NCI-H2227 (cell line): ENCODE data around the gene VSIG10.
"Not testable (repeated sequence)": the region's sequence is repeated elsewhere in the genome, so short reads cannot be mapped to it uniquely, and the experiment has no call there.

Experiments
- DNase-seq: peaks from one replicate; lab custom pipeline; 2025; ENCODE audit not compliant: unreplicated experiment; lab: John Stamatoyannopoulos, UW

VSIG10 gene

GRCh38 chr12:118103601-118104382, at the start of gene VSIG10:
Gene VSIG10 (minus strand): TSS chr12:118104011. CDS start chr12:118103671, 340 bp downstream.
- DNase-seq: peak; percentile 78

GRCh38 chr12:118151755-118152154, 47.9 kb upstream of the VSIG10 start:
- DNase-seq: no peak

- DNase-seq: no peak
Observed at GRCh38 chr12:118150625-118151024, 46.8 kb upstream of the VSIG10 start.

GRCh38 chr12:118148287-118148686, 44.5 kb upstream of the VSIG10 start:
- DNase-seq: no peak

GRCh38 chr12:118145798-118146156, 42.0 kb upstream of the VSIG10 start:
- no peak for DNase-seq

- no peak for DNase-seq
Observed at GRCh38 chr12:118145113-118145797, 41.4 kb upstream of the VSIG10 start.

GRCh38 chr12:118144499-118144898, 40.7 kb upstream of the VSIG10 start:
- DNase-seq: no peak

- DNase-seq: no peak
Observed at GRCh38 chr12:118140825-118141224, 37.0 kb upstream of the VSIG10 start.

- DNase-seq: no peak
Observed at GRCh38 chr12:118137148-118137678, 33.4 kb upstream of the VSIG10 start.

GRCh38 chr12:118136559-118137003, 32.8 kb upstream of the VSIG10 start:
- DNase-seq: peak; percentile 41

- peak; percentile 93 for DNase-seq
Observed at GRCh38 chr12:118135788-118136558, 32.2 kb upstream of the VSIG10 start, which contains the start of gene PEBP1. Gene PEBP1 (plus strand): TSS chr12:118136124. CDS start chr12:118136210, 86 bp downstream.

- not testable (repeated sequence) for DNase-seq
Observed at GRCh38 chr12:118129436-118129835, 25.6 kb upstream of the VSIG10 start.

GRCh38 chr12:118127867-118128266, 24.1 kb upstream of the VSIG10 start:
- DNase-seq: no peak

- no peak for DNase-seq
Observed at GRCh38 chr12:118126119-118126757, 22.4 kb upstream of the VSIG10 start.

- DNase-seq: no peak
Observed at GRCh38 chr12:118125743-118126118, 21.9 kb upstream of the VSIG10 start.

- DNase-seq: no peak
Observed at GRCh38 chr12:118124333-118124874, 20.6 kb upstream of the VSIG10 start.

- DNase-seq: no peak
Observed at GRCh38 chr12:118122264-118122663, 18.5 kb upstream of the VSIG10 start.

- DNase-seq: peak; percentile 72
Observed at GRCh38 chr12:118120579-118121363, 17.0 kb upstream of the VSIG10 start.

GRCh38 chr12:118119449-118119879, 15.7 kb upstream of the VSIG10 start:
- DNase-seq: no peak

GRCh38 chr12:118109088-118109487, 5.3 kb upstream of the VSIG10 start:
- DNase-seq: no peak
